CD4-positive, alpha-beta T cell treated with Interleukin-4 for 1 hour (primary cell): ENCODE measurements around the gene MELTF.

Experiments used
- DNase-seq, 2 donors: peaks; one replicate each; pipeline ENCODE4 v3.0.0-alpha.2; 2020 to 2022

The MELTF gene

DNA sequence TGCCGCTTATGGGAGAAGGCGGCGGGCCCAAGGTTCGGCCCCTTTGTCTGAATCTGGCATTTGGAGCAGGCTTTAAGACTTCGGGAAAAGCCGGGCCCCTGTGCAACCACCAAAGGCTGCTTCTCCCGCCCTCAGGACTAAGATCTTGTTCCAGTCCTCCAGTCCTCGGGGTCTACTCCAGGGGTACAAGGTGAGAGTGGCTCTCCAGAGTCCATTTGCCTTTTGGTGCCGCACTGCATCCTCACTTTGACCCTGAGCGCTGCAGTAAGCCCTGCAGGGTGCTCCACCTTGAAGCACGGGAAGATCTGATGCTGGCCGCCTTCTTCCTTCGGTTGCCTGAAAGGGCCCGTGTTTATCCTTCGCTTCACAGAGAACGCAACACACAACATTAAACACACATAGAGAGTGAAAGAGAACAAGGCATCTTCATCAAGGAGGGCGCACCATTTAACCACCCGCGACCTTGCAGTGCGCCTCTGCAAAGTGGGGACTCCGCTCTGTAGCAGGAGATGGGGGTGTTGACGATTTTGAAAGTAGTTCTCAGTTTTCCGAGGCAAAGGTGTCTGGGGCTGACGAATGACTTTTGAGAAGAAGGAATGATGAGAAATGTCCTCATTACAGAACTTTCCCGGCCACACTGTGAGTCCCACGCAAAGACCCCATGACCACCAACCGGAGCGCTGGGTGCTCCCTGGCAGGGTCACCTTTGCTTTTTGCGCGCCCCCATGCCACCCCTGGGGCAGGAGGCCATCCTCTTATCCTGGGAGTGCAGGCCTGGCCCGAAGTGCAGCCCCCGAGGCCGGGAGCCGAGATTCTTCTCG lies 62.0 kb downstream of the MELTF start:
- no peak for DNase-seq

DNA sequence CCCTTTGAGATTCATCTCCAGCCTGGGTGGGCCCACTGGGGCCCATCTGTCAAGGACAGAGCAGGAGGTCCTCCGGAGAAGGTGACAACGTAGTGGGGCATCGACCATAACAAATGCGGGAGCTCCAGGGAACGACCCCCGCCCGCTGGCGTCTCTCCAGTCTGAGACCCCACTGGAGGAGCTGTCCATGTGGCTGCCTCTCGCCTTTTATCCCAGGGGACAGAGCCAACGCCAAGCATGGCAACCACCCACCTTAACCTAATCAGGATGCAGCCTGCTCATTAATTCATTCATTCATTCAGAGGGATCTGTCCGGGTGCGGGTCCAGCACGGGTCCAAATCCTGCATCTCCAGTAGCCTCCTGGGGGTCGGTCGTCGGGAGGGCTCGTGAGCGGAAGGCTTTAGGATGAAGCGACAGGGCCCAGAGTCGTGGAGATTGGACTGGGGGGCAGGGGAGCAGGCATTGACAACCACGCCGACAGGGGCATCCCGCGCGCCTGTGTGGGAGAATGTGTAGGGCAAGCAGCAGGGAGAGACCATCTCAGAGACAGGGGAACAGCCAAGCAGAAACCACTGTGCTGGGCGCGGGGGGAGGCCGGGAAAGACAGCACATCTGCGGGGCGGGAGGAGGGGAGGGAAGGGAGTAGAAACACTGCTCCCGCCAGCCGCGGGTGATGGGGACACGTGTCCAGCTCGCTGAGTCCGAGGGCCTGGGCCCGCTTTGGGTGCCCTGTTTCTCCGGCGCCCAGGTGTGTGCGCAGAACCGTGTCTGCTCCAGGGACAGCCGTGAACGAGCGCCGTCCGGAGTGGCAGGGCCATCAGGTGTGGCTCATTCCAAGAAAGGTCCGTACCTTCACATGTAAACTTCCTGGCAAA lies 62.9 kb downstream of the MELTF start:
- DNase-seq: no peak

DNA sequence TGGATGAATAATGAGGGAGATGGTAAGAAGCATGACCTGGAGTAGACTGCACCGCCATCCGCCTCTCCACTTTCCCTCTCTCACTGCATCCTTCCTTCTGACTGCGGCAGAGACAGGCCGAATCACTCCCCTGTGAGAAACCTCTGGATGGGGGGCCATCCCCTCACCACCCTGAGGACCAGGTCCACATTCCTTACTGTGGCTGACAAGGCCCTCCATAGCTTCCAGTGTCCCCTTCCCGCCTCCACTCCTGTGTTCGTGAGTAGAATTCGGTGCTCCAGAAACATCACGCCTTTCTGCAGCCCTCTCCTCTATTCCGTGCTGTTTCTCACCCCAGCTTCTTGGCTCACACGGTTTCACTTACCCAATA lies 63.8 kb downstream of the MELTF start:
- no peak for DNase-seq

DNA sequence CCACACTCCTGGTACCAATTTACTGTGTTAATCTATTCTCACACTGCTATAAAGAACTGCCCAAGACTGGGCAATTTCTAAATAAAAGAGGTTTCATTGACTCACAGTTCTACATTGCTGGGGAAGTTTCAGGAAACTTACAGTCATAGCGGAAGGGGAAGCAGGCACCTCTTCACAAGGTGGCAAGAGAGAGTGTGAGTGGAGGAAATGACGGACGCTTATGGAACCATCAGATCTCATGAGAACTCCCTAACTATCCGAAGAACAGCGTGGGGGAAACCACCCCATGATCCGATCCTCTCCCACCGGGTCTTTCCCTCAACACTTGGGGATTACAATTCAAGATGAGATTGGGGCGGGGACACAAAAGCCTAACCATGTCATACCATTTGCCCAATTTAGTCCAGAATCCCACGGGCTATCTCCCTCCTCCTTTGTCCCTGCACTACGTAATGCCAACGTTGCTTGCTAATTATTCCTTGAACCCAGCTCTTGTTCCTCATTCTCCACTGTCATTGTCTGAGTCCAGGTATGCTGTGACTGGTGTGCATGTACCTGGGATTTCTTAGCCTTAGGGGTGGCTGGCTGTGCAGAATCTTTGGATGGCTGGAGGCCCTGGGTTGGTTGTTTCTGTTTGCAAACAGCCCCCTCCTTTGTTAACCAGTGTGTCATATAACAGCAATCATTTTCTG lies 64.4 kb downstream of the MELTF start:
- no peak for DNase-seq

DNA sequence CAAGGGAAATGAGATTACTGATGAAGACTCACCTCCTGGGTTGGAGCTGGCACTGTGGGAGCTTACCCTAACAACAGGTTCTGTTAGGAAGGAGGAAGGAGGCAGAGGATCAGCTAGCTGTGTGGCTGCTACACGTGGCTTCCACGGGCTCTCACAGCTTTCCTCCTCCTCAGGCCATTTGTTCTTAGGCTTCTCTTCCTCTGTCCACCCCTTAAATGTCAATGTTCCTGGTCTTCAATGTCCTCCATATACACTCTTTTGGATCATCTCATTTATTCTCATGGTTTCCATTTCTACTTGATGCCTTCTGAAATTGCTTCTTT lies 66.0 kb downstream of the MELTF start:
- DNase-seq: no peak

DNA sequence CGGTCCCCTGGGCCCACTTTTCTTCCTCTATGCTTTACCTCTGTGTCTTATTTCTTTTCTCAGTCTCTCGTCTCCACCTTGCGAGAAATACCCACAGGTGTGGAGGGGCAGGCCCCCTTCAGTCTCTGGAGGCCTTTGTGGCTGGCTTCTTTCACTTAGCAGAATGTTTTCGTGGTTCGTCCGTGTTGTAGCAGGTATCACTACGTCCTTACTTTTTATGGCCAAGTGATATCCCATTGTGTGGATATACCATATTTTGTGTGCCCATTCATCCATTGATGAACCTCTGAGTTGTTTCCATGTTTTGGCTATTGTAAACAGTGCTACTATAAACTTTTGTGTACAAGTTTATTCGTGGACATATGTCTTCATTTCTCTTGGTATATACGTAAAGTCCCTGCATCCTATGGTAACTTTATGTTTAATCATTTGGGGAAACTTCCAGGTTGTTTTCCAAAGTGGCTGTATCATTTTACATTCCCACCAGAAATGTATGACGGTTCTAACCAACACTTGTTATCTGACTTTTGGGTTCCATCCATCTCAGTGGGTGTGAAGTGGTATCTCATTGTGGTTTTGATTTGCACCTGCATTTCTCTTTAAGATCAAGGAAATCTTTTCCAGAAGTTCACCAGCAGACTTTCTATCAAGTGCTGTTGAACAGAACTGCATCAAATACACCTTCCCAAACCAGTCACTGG lies 66.5 kb downstream of the MELTF start:
- no peak for DNase-seq

DNA sequence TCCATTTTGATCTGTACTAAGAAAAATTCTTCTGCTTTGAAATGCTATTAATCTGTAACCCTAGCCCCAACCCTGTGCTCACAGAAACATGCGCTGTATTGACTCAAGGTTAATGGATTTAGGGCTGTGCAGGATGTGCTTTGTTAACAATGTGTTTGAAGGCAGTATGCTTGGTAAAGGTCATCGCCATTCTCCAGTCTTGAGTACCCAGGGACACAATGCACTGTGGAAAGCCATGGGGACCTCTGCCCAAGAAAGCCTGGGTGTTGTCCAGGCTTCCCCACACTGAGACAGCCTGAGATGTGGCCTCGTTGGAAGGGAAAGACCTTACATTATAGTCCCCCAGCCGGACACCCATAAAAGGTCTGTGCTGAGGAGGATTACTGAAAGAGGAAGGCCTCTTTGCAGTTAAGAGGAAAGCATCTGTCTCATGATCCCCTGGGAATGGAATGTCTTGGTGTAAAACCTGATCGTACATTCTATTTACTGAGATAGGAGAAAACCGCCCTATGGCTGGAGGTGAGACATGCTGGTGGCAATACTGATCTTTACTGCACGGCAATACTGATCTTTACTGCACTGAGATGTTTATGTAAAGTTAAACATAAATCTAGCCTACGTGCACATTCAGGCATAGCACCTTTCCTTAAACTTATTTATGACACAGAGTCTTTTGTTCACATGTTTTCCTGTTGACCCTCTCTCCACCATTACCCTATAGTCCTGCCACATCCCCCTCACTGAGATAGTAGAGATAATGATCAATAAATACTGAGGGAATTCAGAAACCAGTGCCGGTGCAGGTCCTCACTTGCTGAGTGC lies 67.3 kb downstream of the MELTF start:
- DNase-seq: no peak

DNA sequence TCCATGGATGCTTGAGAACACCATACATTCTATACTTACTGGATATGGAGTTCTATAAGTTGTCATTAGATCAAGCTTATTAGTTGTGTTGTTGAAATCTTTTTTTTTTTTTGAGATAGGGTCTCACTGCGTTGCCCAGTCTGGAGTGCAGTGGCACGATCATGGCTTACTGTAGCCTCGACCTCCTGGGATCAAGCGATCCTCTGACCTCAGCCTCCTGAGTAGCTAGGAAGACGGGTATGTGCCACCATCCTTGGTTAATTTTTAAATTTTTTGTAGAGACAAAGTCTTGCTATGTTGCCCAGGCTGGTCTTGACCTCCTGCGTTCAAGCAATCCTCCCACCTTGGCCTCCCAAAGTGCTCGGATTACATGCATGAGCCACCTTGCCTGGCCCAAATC lies 74.8 kb downstream of the MELTF start:
- no peak for DNase-seq
